Psoas muscle (tissue), 8 donors: ENCODE results near the gene PC. TPM values are rescaled to one million over a fixed set of nuclear protein-coding genes. Genes with fewer than 3 reads are reported as not detected.
A peak's percentile ranks its signal among the peaks of the same experiment; 100 is the strongest.

Experiments
- ATAC-seq, 4 donors: fragments of 200-7000 bp; cut with Tn5 transposase; one replicate each; pipeline ENCODE4 v1.9.1; 2020; ENCODE audit warnings: moderate library complexity in 3 of 4, mild to moderate bottlenecking in 2 of 4
- DNase-seq, 2 donors: peaks; one replicate each; pipeline ENCODE4 v3.0.0-alpha.2; 2020
- H3K27ac ChIP-seq: fragments of 200-600 bp; one replicate; pipeline ENCODE4 v1.8.0; 2022
- H3K27me3 ChIP-seq, 3 donors: fragments of 200-600 bp in 1 of 3; one replicate each; pipeline versions ENCODE4 v1.6.1 to v1.8.0; 2013 to 2022; ENCODE audit warnings: low read length in 2 of 3, mild to moderate bottlenecking in 2 of 3, moderate library complexity in 1 of 3; ENCODE audit not compliant: insufficient read depth in 3 of 3
- H3K36me3 ChIP-seq, 2 donors: fragments of 200-600 bp in 1 of 2; one replicate each; pipeline versions ENCODE4 v1.6.1 to v1.8.0; 2013 to 2022; ENCODE audit warnings: low read depth in 1 of 2, mild to moderate bottlenecking in 1 of 2, moderate library complexity in 1 of 2; ENCODE audit not compliant: insufficient read depth in 1 of 2
- H3K4me1 ChIP-seq: fragments of 200-600 bp; one replicate; pipeline ENCODE4 v1.8.0; 2022
- H3K4me3 ChIP-seq: fragments of 200-600 bp; one replicate; pipeline ENCODE4 v1.8.0; 2022; ENCODE audit warnings: mild to moderate bottlenecking
- H3K9me3 ChIP-seq: fragments of 200-600 bp; one replicate; pipeline ENCODE4 v1.8.0; 2022
- CTCF ChIP-seq: fragments of 200-600 bp; IDR thresholded peaks from one replicate; pipeline ENCODE4 v1.8.0; 2022; ENCODE audit warnings: antibody characterized with exemption
- WGBS, 3 donors: extraction: QIAGEN DNeasy Blood & Tissue Kit; methylation state at CpG; one replicate each; pipeline versions ENCODE4 v1.1.6 to v1.1.7; 2013; 5-methylcytosine and 5-hydroxymethylcytosine counted together
- intact Hi-C, 2 donors: fragments of 100-400 bp; cut with DNase I; formaldehyde crosslinking; loops; one replicate each; pipeline versions ENCODE4 v1.11.0 to v1.14.2; 2022
- polyA plus RNA-seq, 3 donors: library from polyadenylated mRNA; stranded (reverse); fragments of 200-250 nt; gene quantifications; one replicate each; pipeline ENCODE4 v1.2.3, GENCODE V29; 2013
- total RNA-seq, 4 donors: library from RNA; stranded (reverse); fragmentation: NEBNext Ultra II Directional in 2 of 4; extraction: Animal tissue kit (Norgen Biotek cat#: 25700) in 2 of 4; gene quantifications; one replicate each; pipeline versions ENCODE4 v1.2.1 to v1.2.4, GENCODE V29; 2021 to 2023
- donor health status: healthy with polysubstance abuse.
- donor health status: DM: no; HTN: no; CAD: no; lungs with moderate emphysema.
- donor health status: Bipolar disorder and iron deficiency.
- donor health status: healthy.
- donor health status: DM: yes; HTN: yes; CAD: no.
- donor health status: DM: no; HTN: no; CAD: no.
- donor health status: DM: no; HTN: no; CAD: no.
- donor health status: DM: yes; HTN: yes; CAD: no.

Gene PC
- total and polyA plus RNA-seq, 7 donors: 11.1 to 48.8 (median 18.3) TPM

- H3K9me3 ChIP-seq: no peaks in the 10 kb centered on the region
- no peak overlapping the region for H3K4me3 ChIP-seq
- H3K4me1 ChIP-seq: no peaks in the 10 kb centered on the region
- intact Hi-C loops: no loop called here
- H3K36me3 ChIP-seq: peaks cover 0 to 28% of the 10 kb centered on the region in 2 donors
- no peak for DNase-seq
- H3K27ac ChIP-seq: no peak overlapping the region
- TF ChIP-seq CTCF: no peak
- WGBS, 3 donors: 79 to 83% (median 80%) methylated on average over 14 of the region's 14 CpGs
- no peaks in the 10 kb centered on the region for H3K27me3 ChIP-seq
- no peak for ATAC-seq
These were observed 90.7 kb downstream of the PC start for GRCh38 chr11:66867425-66868040.

- TF ChIP-seq CTCF: no peak
- H3K4me3 ChIP-seq: no peak overlapping the region
- no peak overlapping the region for H3K27ac ChIP-seq
- H3K27me3 ChIP-seq: no peaks in the 10 kb centered on the region
- 50 to 60% (median 58%) methylated on average over 7 of the region's 7 CpGs for WGBS, 3 donors
- H3K4me1 ChIP-seq: no peaks in the 10 kb centered on the region
- intact Hi-C loops: no loop called here
- H3K36me3 ChIP-seq: peaks cover 0 to 25% of the 10 kb centered on the region in 2 donors
- ATAC-seq: no peak
- no peaks in the 10 kb centered on the region for H3K9me3 ChIP-seq
- no peak for DNase-seq
These were observed 91.6 kb downstream of the PC start for GRCh38 chr11:66866511-66866986.

GRCh38 chr11:66866007-66866406, 92.2 kb downstream of the PC start:
- H3K4me1 ChIP-seq: no peaks in the 10 kb centered on the region
- TF ChIP-seq CTCF: no peak
- WGBS, 3 donors: 75 to 88% (median 78%) methylated on average over 20 to 23 of the region's 23 CpGs
- ATAC-seq (no peak), DNase-seq (no peak)
- peaks cover 0 to 22% of the 10 kb centered on the region in 2 donors for H3K36me3 ChIP-seq
- no peak overlapping the region for H3K27ac ChIP-seq
- H3K27me3 ChIP-seq: no peaks in the 10 kb centered on the region
- H3K4me3 ChIP-seq: no peak overlapping the region
- no peaks in the 10 kb centered on the region for H3K9me3 ChIP-seq
- intact Hi-C loops: no loop called here

GRCh38 chr11:66864924-66865697, 93.1 kb downstream of the PC start:
- no peak overlapping the region for H3K27ac ChIP-seq
- H3K4me1 ChIP-seq: no peaks in the 10 kb centered on the region
- H3K4me3 ChIP-seq: no peak overlapping the region
- peak in 1 of 4 donors; percentile 40 for ATAC-seq
- H3K36me3 ChIP-seq: peaks cover 0 to 18% of the 10 kb centered on the region in 2 donors
- no peak for DNase-seq
- intact Hi-C loops: no loop called here
- TF ChIP-seq CTCF: no peak
- H3K9me3 ChIP-seq: no peaks in the 10 kb centered on the region
- WGBS, 3 donors: 72 to 81% (median 73%) methylated on average over 21 to 23 of the region's 23 CpGs
- H3K27me3 ChIP-seq: no peaks in the 10 kb centered on the region
